Smooth muscle cell (in vitro differentiated cells): ENCODE measurements around the gene MED13L. TPM values are rescaled to one million over a fixed set of nuclear protein-coding genes. Genes with fewer than 3 reads are reported as not detected.
A peak's percentile ranks its signal among the peaks of the same experiment; 100 is the strongest.

Source experiments
- DNase-seq: peaks from one replicate; lab custom pipeline; 2025; ENCODE audit not compliant: unreplicated experiment; lab: John Stamatoyannopoulos, UW
- H2AFZ ChIP-seq: fragments of 200-600 bp; sonication (generic); 2 replicates; pipeline ENCODE4 v1.6.0; 2016; ENCODE audit warnings: antibody characterized with exemption, low read depth, mild to moderate bottlenecking
- H3F3A ChIP-seq: fragments of 200-600 bp; sonication (generic); 2 replicates; pipeline ENCODE4 v1.6.0; 2017; ENCODE audit warnings: antibody characterized with exemption, low read depth
- H3K27ac ChIP-seq: fragments of 200-600 bp; sonication (generic); 2 replicates; pipeline ENCODE4 v1.5.1; 2016; ENCODE audit warnings: low read depth, mild to moderate bottlenecking
- H3K27me3 ChIP-seq: fragments of 200-600 bp; sonication (generic); 2 replicates; pipeline ENCODE4 v1.6.1; 2016; ENCODE audit warnings: low read depth, mild to moderate bottlenecking
- H3K36me3 ChIP-seq: fragments of 200-600 bp; sonication (generic); 2 replicates; pipeline ENCODE4 v1.5.1; 2016; ENCODE audit warnings: low read depth
- H3K4me1 ChIP-seq: fragments of 200-600 bp; sonication (generic); 2 replicates; pipeline ENCODE4 v1.5.1; 2016; ENCODE audit warnings: low read depth
- H3K4me2 ChIP-seq: fragments of 200-600 bp; sonication (generic); 2 replicates; pipeline ENCODE4 v1.6.0; 2016; ENCODE audit warnings: mild to moderate bottlenecking
- H3K4me3 ChIP-seq: fragments of 200-600 bp; sonication (generic); 2 replicates; pipeline ENCODE4 v1.5.1; 2016; ENCODE audit warnings: mild to moderate bottlenecking
- H3K79me2 ChIP-seq: fragments of 200-600 bp; sonication (generic); 2 replicates; pipeline ENCODE4 v1.6.0; 2016; ENCODE audit warnings: low read depth, mild to moderate bottlenecking
- H3K9ac ChIP-seq: fragments of 200-600 bp; sonication (generic); 2 replicates; pipeline ENCODE4 v1.6.0; 2016; ENCODE audit warnings: low read depth
- H3K9me3 ChIP-seq: fragments of 200-600 bp; sonication (generic); replicated peaks from 2 replicates; pipeline ENCODE4 v1.5.1; 2016; ENCODE audit warnings: low read depth
- H4K20me1 ChIP-seq: fragments of 200-600 bp; sonication (generic); 2 replicates; pipeline ENCODE4 v1.6.0; 2016; ENCODE audit warnings: low read depth
- CTCF ChIP-seq: fragments of 200-600 bp; sonication (generic); IDR thresholded peaks from 2 replicates; pipeline ENCODE4 v1.5.1; 2017; ENCODE audit warnings: borderline replicate concordance, mild to moderate bottlenecking, antibody characterized with exemption; ENCODE audit not compliant: insufficient read depth, poor library complexity, severe bottlenecking
- WGBS: methylation state at CpG from one replicate; pipeline ENCODE4 v1.1.7; 2016; ENCODE audit warnings: low lambda C conversion rate; 5-methylcytosine and 5-hydroxymethylcytosine counted together
- polyA plus RNA-seq: library from polyadenylated mRNA; unstranded; fragments of >200 nt; fragmentation: Nextera tagmentation; extraction: Ambion mirVana; gene quantifications from 2 replicates; pipeline ENCODE4 v1.2.1, GENCODE V29; 2016
- total RNA-seq: library from RNA; depleted of rRNA; stranded (reverse); fragments of >200 nt; gene quantifications from 2 replicates; pipeline ENCODE4 v1.2.3, GENCODE V29; 2014

The MED13L gene
- total and polyA plus RNA-seq, 2 experiments from 2014 or later, result 13.2 to 74.3 TPM

- Histone ChIP-seq H3K27ac (no peak overlapping the region), H3K27me3 (no peaks in the 10 kb centered on the region), H3K4me1 (no peaks in the 10 kb centered on the region), H3F3A (no peaks in the 10 kb centered on the region), H3K9ac (no peak overlapping the region), H3K4me3 (no peak overlapping the region), H2AFZ (no peak overlapping the region), H3K36me3 (no peaks in the 10 kb centered on the region), H4K20me1 (no peaks in the 10 kb centered on the region), H3K79me2 (no peaks in the 10 kb centered on the region), H3K4me2 (no peak overlapping the region), H3K9me3 (no peaks in the 10 kb centered on the region)
- no peak for TF ChIP-seq CTCF
- DNase-seq, result no peak
- WGBS, result 73% methylated on average over 7 of the region's 7 CpGs
Measured at GRCh38 chr12:115918763-115919162, 358.7 kb downstream of the MED13L start.

DNA sequence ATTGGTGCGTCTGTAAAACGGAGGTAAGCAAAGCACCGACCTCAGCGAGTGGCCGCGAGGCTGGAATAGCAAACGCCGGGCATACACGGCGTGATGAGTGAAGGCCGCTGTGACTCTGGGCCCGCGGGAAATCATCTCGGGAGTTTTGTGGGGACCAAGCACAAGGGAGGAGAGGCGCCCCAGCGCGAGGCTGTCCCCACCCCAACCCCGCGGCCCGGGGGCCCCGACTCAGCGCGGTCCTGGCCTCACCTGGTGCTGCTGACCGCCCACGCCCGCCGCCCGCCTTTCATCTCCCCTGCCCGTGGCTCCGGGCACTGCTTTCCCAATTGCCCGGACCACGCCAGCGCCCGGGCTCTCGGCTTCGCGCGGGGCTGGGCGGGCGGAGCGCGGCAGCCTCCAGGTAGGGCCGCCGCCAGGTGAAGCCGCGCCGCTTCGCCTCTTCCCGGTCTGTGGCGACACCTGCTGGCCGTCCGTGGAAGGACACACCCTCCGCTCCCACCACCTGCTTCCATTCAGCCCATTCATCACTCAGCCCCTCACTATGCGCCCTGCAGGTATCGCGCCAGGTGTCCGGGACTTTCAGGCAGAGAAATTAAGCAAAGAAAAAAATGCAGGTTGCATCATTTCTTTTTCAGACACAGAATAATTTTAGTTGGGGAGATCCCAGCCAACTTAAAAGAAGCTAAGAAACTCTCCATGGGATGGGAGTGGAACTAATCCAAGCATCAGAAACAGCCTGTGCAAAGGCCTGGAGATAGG is 360.4 kb downstream of the MED13L start:
- Histone ChIP-seq H3F3A (no peaks in the 10 kb centered on the region), H3K4me1 (no peaks in the 10 kb centered on the region), H3K4me2 (peak overlapping the region; percentile 92), H3K9me3 (no peaks in the 10 kb centered on the region), H3K4me3 (peak overlapping the region; percentile 54), H3K27ac (no peak overlapping the region), H3K36me3 (no peaks in the 10 kb centered on the region), H2AFZ (peak overlapping the region; percentile 28), H3K79me2 (no peaks in the 10 kb centered on the region), H3K9ac (no peak overlapping the region), H3K27me3 (no peaks in the 10 kb centered on the region), H4K20me1 (no peaks in the 10 kb centered on the region)
- TF ChIP-seq CTCF, result peak; percentile 96
- 17% methylated on average over 31 of the region's 57 CpGs for WGBS
- peak; percentile 19 for DNase-seq

- Histone ChIP-seq H3K27me3 (no peaks in the 10 kb centered on the region), H3K4me2 (no peak overlapping the region), H3K9me3 (no peaks in the 10 kb centered on the region), H2AFZ (no peak overlapping the region), H4K20me1 (no peaks in the 10 kb centered on the region), H3K36me3 (no peaks in the 10 kb centered on the region), H3K79me2 (no peaks in the 10 kb centered on the region), H3K9ac (no peak overlapping the region), H3F3A (no peaks in the 10 kb centered on the region), H3K27ac (no peak overlapping the region), H3K4me1 (no peaks in the 10 kb centered on the region), H3K4me3 (no peak overlapping the region)
- no peak for DNase-seq
- no peak for TF ChIP-seq CTCF
- WGBS, result 90% methylated on average over 5 of the region's 5 CpGs
Measured at GRCh38 chr12:115914122-115914521, 363.4 kb downstream of the MED13L start.

GRCh38 chr12:115912440-115912839 is 365.1 kb downstream of the MED13L start:
- Histone ChIP-seq H3K79me2 (no peaks in the 10 kb centered on the region), H3K4me3 (no peak overlapping the region), H3K4me1 (no peaks in the 10 kb centered on the region), H2AFZ (no peak overlapping the region), H3K36me3 (no peaks in the 10 kb centered on the region), H3K27ac (no peak overlapping the region), H4K20me1 (no peaks in the 10 kb centered on the region), H3K9ac (no peak overlapping the region), H3K9me3 (no peaks in the 10 kb centered on the region), H3F3A (no peaks in the 10 kb centered on the region), H3K4me2 (no peak overlapping the region), H3K27me3 (no peaks in the 10 kb centered on the region)
- no peak for DNase-seq
- TF ChIP-seq CTCF, result no peak
- WGBS, result 100% methylated on average over 1 of the region's 1 CpG
